SK-N-SH (cell line): ENCODE data around the gene NRIP3. TPM values are rescaled to one million over a fixed set of nuclear protein-coding genes. Genes with fewer than 3 reads are reported as not detected.

Experiments used
- CTCF ChIA-PET: fragments of 300-600, 350-600 bp; formaldehyde crosslinking; extraction: SDS; loops from one replicate; lab custom pipeline; 2021; lab: Yijun Ruan, JAX
- POLR2A ChIA-PET: fragments of 350-600 bp; sonication (Branson Sonifier 250); formaldehyde crosslinking; extraction: SDS; loops from one replicate; lab custom pipeline; 2020; ENCODE audit warnings: antibody characterized with exemption, inconsistent platforms; lab: Yijun Ruan, JAX
- DNase-seq: peaks from one replicate; pipeline ENCODE4 v3.0.0; 2012
- H2AFZ ChIP-seq: fragments of 200-600 bp; sonication (generic); 2 replicates; pipeline ENCODE4 v1.8.1; 2016; ENCODE audit warnings: antibody characterized with exemption, mild to moderate bottlenecking, low read depth
- H3F3A ChIP-seq: fragments of 200-600 bp; sonication (generic); replicated peaks from 2 replicates; pipeline ENCODE3; 2016; ENCODE audit warnings: antibody characterized with exemption, mild to moderate bottlenecking; ENCODE audit not compliant: insufficient read depth
- H3K27ac ChIP-seq, 2 experiments: fragments of 200-500 bp in 1 of 2; fragments of 200-600 bp in 1 of 2; sonication (Bioruptor generic) in 1 of 2; sonication (generic), shearing (Covaris generic) in 1 of 2; 2 replicates each; pipeline versions ENCODE4 v1.5.1 to v1.6.1; 2014 to 2016; ENCODE audit warnings: low read depth in 2 of 2, inconsistent platforms in 1 of 2, low read length in 1 of 2, mild to moderate bottlenecking in 1 of 2, mixed read lengths in 1 of 2
- H3K27me3 ChIP-seq: fragments of 200-600 bp; sonication (generic), shearing (Covaris generic); 2 replicates; pipeline ENCODE4 v1.6.1; 2016; ENCODE audit warnings: mixed run types; ENCODE audit not compliant: insufficient read depth
- H3K36me3 ChIP-seq, 2 experiments: fragments of 200-500 bp in 1 of 2; fragments of 200-600 bp in 1 of 2; sonication (Bioruptor generic) in 1 of 2; sonication (generic) in 1 of 2; replicated peaks in 1 of 2; 2 replicates each; pipeline versions ENCODE3 to v1.5.1; 2014 to 2016; ENCODE audit warnings: low read length in 1 of 2, mild to moderate bottlenecking in 1 of 2; ENCODE audit not compliant: insufficient read depth in 2 of 2, control insufficient read depth in 1 of 2
- H3K4me1 ChIP-seq, 2 experiments: fragments of 200-500 bp in 1 of 2; fragments of 200-600 bp in 1 of 2; sonication (Bioruptor generic) in 1 of 2; sonication (generic), shearing (Covaris generic) in 1 of 2; 2 replicates each; pipeline versions ENCODE4 v1.5.1 to v1.6.1; 2014 to 2016; ENCODE audit warnings: low read depth in 1 of 2, low read length in 1 of 2, mixed run types in 1 of 2; ENCODE audit not compliant: insufficient read depth in 2 of 2, control insufficient read depth in 1 of 2
- H3K4me2 ChIP-seq: fragments of 200-600 bp; sonication (generic), shearing (Covaris generic); 2 replicates; pipeline ENCODE4 v1.6.1; 2017; ENCODE audit warnings: mixed run types
- H3K4me3 ChIP-seq, 2 experiments: fragments of 200-500 bp in 1 of 2; fragments of 200-600 bp in 1 of 2; sonication (Bioruptor generic) in 1 of 2; sonication (generic), shearing (Covaris generic) in 1 of 2; 2 replicates each; pipeline versions ENCODE4 v1.5.1 to v1.8.1; 2014 to 2016; ENCODE audit warnings: low read depth in 2 of 2, inconsistent platforms in 1 of 2, low read length in 1 of 2, mild to moderate bottlenecking in 1 of 2, mixed read lengths in 1 of 2, moderate library complexity in 1 of 2
- H3K79me2 ChIP-seq: fragments of 200-600 bp; sonication (generic); 2 replicates; pipeline ENCODE4 v1.8.1; 2017; ENCODE audit warnings: mild to moderate bottlenecking; ENCODE audit not compliant: insufficient read depth
- H3K9ac ChIP-seq: fragments of 200-600 bp; sonication (generic); 2 replicates; pipeline ENCODE4 v1.6.1; 2017; ENCODE audit warnings: mixed run types
- H3K9me2 ChIP-seq: fragments of 200-600 bp; sonication (generic); 2 replicates; pipeline ENCODE4 v1.6.1; 2017; ENCODE audit warnings: mixed run types
- H3K9me3 ChIP-seq: fragments of 200-600 bp; sonication (generic); 2 replicates; pipeline ENCODE4 v1.6.1; 2017; ENCODE audit warnings: mixed run types, mild to moderate bottlenecking, moderate library complexity
- H4K20me1 ChIP-seq: fragments of 200-600 bp; sonication (generic); 2 replicates; pipeline ENCODE4 v1.6.1; 2017; ENCODE audit warnings: mild to moderate bottlenecking, mixed run types; ENCODE audit not compliant: insufficient read depth
- CHD2 ChIP-seq: fragments of 150-350 bp; IDR thresholded peaks from 2 replicates; pipeline ENCODE4 v1.6.1; 2018; ENCODE audit warnings: low read length; ENCODE audit not compliant: partially characterized antibody
- EP300 ChIP-seq, 2 experiments: IDR thresholded peaks; 2 replicates each; pipeline versions ENCODE4 v1.4.0 to v1.6.1; 2012; ENCODE audit warnings: borderline replicate concordance in 1 of 2, low read depth in 1 of 2, low read length in 1 of 2
- FOSL2 ChIP-seq: IDR thresholded peaks from 2 replicates; pipeline ENCODE4 v1.4.0; 2012; ENCODE audit warnings: low read depth, mild to moderate bottlenecking, moderate library complexity, borderline replicate concordance
- GABPA ChIP-seq: IDR thresholded peaks from 2 replicates; pipeline ENCODE4 v1.4.0; 2012; ENCODE audit warnings: low read depth, mild to moderate bottlenecking
- GATA2 ChIP-seq: sonication (generic); formaldehyde crosslinking; IDR thresholded peaks from 2 replicates; pipeline ENCODE4 v1.5.0; 2020; ENCODE audit warnings: mild to moderate bottlenecking, missing genetic modification reagents
- IRF3 ChIP-seq: fragments of 150-350 bp; IDR thresholded peaks from 2 replicates; pipeline ENCODE4 v1.6.1; 2016; ENCODE audit warnings: mild to moderate bottlenecking, low read depth, low read length
- JUND ChIP-seq: IDR thresholded peaks from 2 replicates; pipeline ENCODE4 v1.4.0; 2012
- MAX ChIP-seq: IDR thresholded peaks from 2 replicates; pipeline ENCODE4 v1.4.0; 2012; ENCODE audit warnings: low read depth
- MEF2A ChIP-seq: IDR thresholded peaks from 2 replicates; pipeline ENCODE4 v1.4.0; 2012; ENCODE audit warnings: low read depth, borderline replicate concordance
- NFIC ChIP-seq: IDR thresholded peaks from 2 replicates; pipeline ENCODE4 v1.4.0; 2012; ENCODE audit warnings: borderline replicate concordance
- POLR2AphosphoS5 ChIP-seq: IDR thresholded peaks from 2 replicates; pipeline ENCODE4 v1.6.1; 2012; ENCODE audit warnings: low read depth, low read length
- RAD21 ChIP-seq: IDR thresholded peaks from 2 replicates; pipeline ENCODE4 v1.6.1; 2012; ENCODE audit warnings: mild to moderate bottlenecking, low read length
- TCF12 ChIP-seq: IDR thresholded peaks from 2 replicates; pipeline ENCODE4 v1.4.0; 2012
- TEAD4 ChIP-seq: IDR thresholded peaks from 2 replicates; pipeline ENCODE4 v1.4.0; 2012; ENCODE audit warnings: mild to moderate bottlenecking, borderline replicate concordance; ENCODE audit not compliant: insufficient read depth
- USF1 ChIP-seq: IDR thresholded peaks from 2 replicates; pipeline ENCODE4 v1.4.0; 2012; ENCODE audit warnings: low read depth, borderline replicate concordance
- YY1 ChIP-seq: IDR thresholded peaks from 2 replicates; pipeline ENCODE4 v1.4.0; 2012; ENCODE audit warnings: low read depth, mild to moderate bottlenecking
- WGBS: methylation state at CpG from one replicate; pipeline ENCODE4 v1.1.6; 2017; ENCODE audit warnings: low lambda C conversion rate; 5-methylcytosine and 5-hydroxymethylcytosine counted together
- polyA plus RNA-seq, 3 experiments: library from polyadenylated mRNA; depleted of rRNA; stranded (reverse); fragments of >200 nt; gene quantifications; 2 replicates each; pipeline ENCODE4 v1.2.3, GENCODE V29; 2012

NRIP3 gene
- polyA plus RNA-seq, 1 of the 3 experiments (the other 2 are of a cell fraction) = 2.1 TPM

GRCh38 chr11:8997451-8997850 lies 6.3 kb downstream of the NRIP3 start:
- CTCF ChIA-PET = interaction anchor here (0.9 to 1.6 kb wide), 2 partner anchors 18 to 140 kb away, joined by 3 to 13 read pairs; no protein-coding TSS in a partner anchor
- DNase-seq = no peak
- 78% methylated on average over 3 of the region's 3 CpGs for WGBS

GRCh38 chr11:8989453-8989852 lies 14.3 kb downstream of the NRIP3 start:
- Histone ChIP-seq H3F3A (peaks cover 15% of the 10 kb centered on the region), H3K4me2 (0 out of 2 replicates have a peak overlapping the region, but pooled peaks have one; percentile 29)
- TF ChIP-seq USF1 (no peak), FOSL2 (peak; percentile 53; the same call in 1 of the 2 replicates)
- TF ChIP-seq, all 33 proteins: peak for 1
- Histone ChIP-seq H3K36me3 (no peaks in the 10 kb centered on the region), H3K9ac (no peak overlapping the region), H3K27ac (peak overlapping the region in 1 of 2 experiments; percentile 29; a peak in 2 of 4 replicates), H4K20me1 (no peaks in the 10 kb centered on the region), H3K4me3 (no peak overlapping the region), H2AFZ (peak overlapping the region; percentile 29; the same call in 1 of the 2 replicates), H3K9me2 (no peaks in the 10 kb centered on the region), H3K4me1 (peaks cover 0 to 10% of the 10 kb centered on the region in 2 experiments; a peak in 2 of 4 replicates), H3K79me2 (no peaks in the 10 kb centered on the region), H3K27me3 (no peaks in the 10 kb centered on the region), H3K9me3 (no peaks in the 10 kb centered on the region)
- 94% methylated on average over 1 of the region's 1 CpG for WGBS
- CTCF ChIA-PET = no interaction called here
- POLR2A ChIA-PET = no interaction called here
- no peak for DNase-seq

More at GRCh38 chr11:8997451-8997850, 6.3 kb downstream of the NRIP3 start:
- Histone ChIP-seq H3K27ac (no peak overlapping the region), H3K79me2 (no peaks in the 10 kb centered on the region), H3K4me1 (no peaks in the 10 kb centered on the region), H3F3A (peaks cover 15% of the 10 kb centered on the region), H4K20me1 (no peaks in the 10 kb centered on the region), H3K36me3 (no peaks in the 10 kb centered on the region), H3K9ac (no peak overlapping the region), H3K27me3 (no peaks in the 10 kb centered on the region), H3K4me3 (no peak overlapping the region), H2AFZ (no peak overlapping the region), H3K9me3 (no peaks in the 10 kb centered on the region), H3K4me2 (no peak overlapping the region), H3K9me2 (no peaks in the 10 kb centered on the region)
- POLR2A ChIA-PET = no interaction called here
- TF ChIP-seq NFIC (no peak), JUND (no peak), MEF2A (no peak), IRF3 (no peak), CHD2 (no peak), MAX (no peak), USF1 (no peak), EP300 (IDR thresholded peaks at IDR 0.05; ENCODE audit: borderline replicate concordance in 1 of 2, low read depth in 1 of 2, low read length in 1 of 2) (no peak), TCF12 (no peak), POLR2AphosphoS5 (no peak), TEAD4 (no peak), GABPA (no peak), YY1 (no peak), GATA2 (CRISPR knock-in tag) (no peak), RAD21 (no peak)
